DND-41 (cell line): ENCODE results near the gene ELMOD1.

Source experiments
- ATAC-seq: fragments of 200-7000 bp; cut with Tn5 transposase; 3 replicates; pipeline ENCODE4 v1.9.1; 2021; ENCODE audit warnings: low read depth; ENCODE audit not compliant: insufficient read depth
- DNase-seq: peaks from one replicate; pipeline ENCODE4 v3.0.0-alpha.2; 2020
- H2AFZ ChIP-seq: 2 replicates; pipeline ENCODE4 v1.6.0; 2012; ENCODE audit warnings: low read depth, low read length
- H3K27ac ChIP-seq: 2 replicates; pipeline ENCODE4 v1.5.1; 2012; ENCODE audit warnings: low read length, inconsistent platforms
- H3K27me3 ChIP-seq: fragments of 200-600 bp; sonication (generic); 2 replicates; pipeline ENCODE4 v1.6.0; 2012; ENCODE audit warnings: low read length, mild to moderate bottlenecking, inconsistent platforms; ENCODE audit not compliant: insufficient read depth, poor library complexity
- H3K36me3 ChIP-seq: 2 replicates; pipeline ENCODE4 v1.5.1; 2012; ENCODE audit warnings: low read length, inconsistent platforms; ENCODE audit not compliant: insufficient read depth
- H3K4me1 ChIP-seq: 2 replicates; pipeline ENCODE4 v1.5.1; 2012; ENCODE audit warnings: mild to moderate bottlenecking, low read length; ENCODE audit not compliant: insufficient read depth
- H3K4me2 ChIP-seq: 2 replicates; pipeline ENCODE4 v1.6.0; 2012; ENCODE audit warnings: mild to moderate bottlenecking, moderate library complexity, low read length, inconsistent platforms; ENCODE audit not compliant: insufficient read depth
- H3K4me3 ChIP-seq, 2 experiments: fragments of 200-600 bp in 1 of 2; shearing (Covaris generic) in 1 of 2; 2 replicates each; pipeline ENCODE4 v1.5.1; 2012 to 2016; ENCODE audit warnings: inconsistent platforms in 2 of 2, low read length in 2 of 2, mild to moderate bottlenecking in 2 of 2, low read depth in 1 of 2, moderate library complexity in 1 of 2
- H3K79me2 ChIP-seq: 2 replicates; pipeline ENCODE4 v1.6.0; 2012; ENCODE audit warnings: low read length, inconsistent platforms; ENCODE audit not compliant: insufficient read depth
- H3K9ac ChIP-seq: 2 replicates; pipeline ENCODE4 v1.6.0; 2012; ENCODE audit warnings: low read depth, mild to moderate bottlenecking, inconsistent platforms, low read length, moderate library complexity
- H3K9me3 ChIP-seq: 2 replicates; pipeline ENCODE4 v1.5.1; 2012; ENCODE audit warnings: low read length, moderate library complexity, mild to moderate bottlenecking, inconsistent platforms; ENCODE audit not compliant: insufficient read depth, severe bottlenecking
- H4K20me1 ChIP-seq: 2 replicates; pipeline ENCODE4 v1.6.0; 2012; ENCODE audit warnings: low read length; ENCODE audit not compliant: insufficient read depth
- CTCF ChIP-seq: IDR thresholded peaks from 2 replicates; pipeline ENCODE4 v1.5.1; 2012; ENCODE audit warnings: borderline replicate concordance, low read length, moderate library complexity, mild to moderate bottlenecking; ENCODE audit not compliant: poor library complexity, severe bottlenecking; ENCODE audit errors: extremely low read depth
- EZH2 ChIP-seq: IDR thresholded peaks from 3 replicates; pipeline ENCODE4 v1.6.1; 2012; ENCODE audit warnings: borderline replicate concordance, low read depth, mild to moderate bottlenecking, moderate library complexity, low read length, inconsistent platforms; ENCODE audit not compliant: severe bottlenecking

The ELMOD1 gene

GRCh38 chr11:107631043-107631442 lies 40.1 kb downstream of the ELMOD1 start:
- H3K79me2 ChIP-seq, result no peaks in the 10 kb centered on the region
- TF ChIP-seq EZH2, result no peak
- no peak for TF ChIP-seq CTCF
- H3K9me3 ChIP-seq, result no peaks in the 10 kb centered on the region
- H3K9ac ChIP-seq, result no peak overlapping the region
- H3K4me1 ChIP-seq, result no peaks in the 10 kb centered on the region
- no peaks in the 10 kb centered on the region for H3K36me3 ChIP-seq
- DNase-seq (no peak), ATAC-seq (no peak)
- no peak overlapping the region for H3K4me2 ChIP-seq
- H3K27me3 ChIP-seq, result peaks cover 11% of the 10 kb centered on the region
- no peak overlapping the region for H3K27ac ChIP-seq
- H4K20me1 ChIP-seq, result no peaks in the 10 kb centered on the region
- no peak overlapping the region for H2AFZ ChIP-seq
- no peak overlapping the region for H3K4me3 ChIP-seq

- ATAC-seq, result no peak
- TF ChIP-seq EZH2, result no peak
Measured at GRCh38 chr11:107631931-107632330, 41.0 kb downstream of the ELMOD1 start.

GRCh38 chr11:107646783-107647182 lies 55.8 kb downstream of the ELMOD1 start:
- Histone ChIP-seq H3K4me1 (no peaks in the 10 kb centered on the region), H3K9ac (no peak overlapping the region), H3K27me3 (peaks cover 21% of the 10 kb centered on the region), H4K20me1 (no peaks in the 10 kb centered on the region), H3K4me3 (no peak overlapping the region), H3K9me3 (no peaks in the 10 kb centered on the region), H3K27ac (no peak overlapping the region), H2AFZ (no peak overlapping the region), H3K36me3 (no peaks in the 10 kb centered on the region), H3K79me2 (no peaks in the 10 kb centered on the region), H3K4me2 (no peak overlapping the region)
- TF ChIP-seq EZH2 (no peak), CTCF (no peak)
- no peak for ATAC-seq
- no peak for DNase-seq

More at GRCh38 chr11:107631931-107632330, 41.0 kb downstream of the ELMOD1 start:
- H3K36me3 ChIP-seq, result no peaks in the 10 kb centered on the region
- H3K27me3 ChIP-seq, result peaks cover 12% of the 10 kb centered on the region
- no peak overlapping the region for H3K27ac ChIP-seq
- H4K20me1 ChIP-seq, result no peaks in the 10 kb centered on the region
- H3K79me2 ChIP-seq, result no peaks in the 10 kb centered on the region
- no peak overlapping the region for H3K4me2 ChIP-seq
- H3K9ac ChIP-seq, result no peak overlapping the region
- DNase-seq, result no peak
- H3K4me3 ChIP-seq, result no peak overlapping the region
- no peaks in the 10 kb centered on the region for H3K9me3 ChIP-seq
- H2AFZ ChIP-seq, result no peak overlapping the region
- no peaks in the 10 kb centered on the region for H3K4me1 ChIP-seq

GRCh38 chr11:107648242-107648641 lies 57.3 kb downstream of the ELMOD1 start:
- no peaks in the 10 kb centered on the region for H4K20me1 ChIP-seq
- ATAC-seq (no peak), DNase-seq (no peak)
- no peaks in the 10 kb centered on the region for H3K36me3 ChIP-seq
- H3K9me3 ChIP-seq, result no peaks in the 10 kb centered on the region
- H3K4me3 ChIP-seq, result no peak overlapping the region
- peaks cover 21% of the 10 kb centered on the region for H3K27me3 ChIP-seq
- no peak overlapping the region for H3K9ac ChIP-seq
- H2AFZ ChIP-seq, result no peak overlapping the region
- H3K4me1 ChIP-seq, result no peaks in the 10 kb centered on the region
- no peak for TF ChIP-seq CTCF
- TF ChIP-seq EZH2, result no peak
- H3K4me2 ChIP-seq, result no peak overlapping the region
- H3K79me2 ChIP-seq, result no peaks in the 10 kb centered on the region
- H3K27ac ChIP-seq, result no peak overlapping the region
